ENCODE measurements around the gene AFMID.

GRCh38 chr17:78253946-78254672, 66.9 kb downstream of the AFMID start:
- TF ChIP-seq, protein P1, sequence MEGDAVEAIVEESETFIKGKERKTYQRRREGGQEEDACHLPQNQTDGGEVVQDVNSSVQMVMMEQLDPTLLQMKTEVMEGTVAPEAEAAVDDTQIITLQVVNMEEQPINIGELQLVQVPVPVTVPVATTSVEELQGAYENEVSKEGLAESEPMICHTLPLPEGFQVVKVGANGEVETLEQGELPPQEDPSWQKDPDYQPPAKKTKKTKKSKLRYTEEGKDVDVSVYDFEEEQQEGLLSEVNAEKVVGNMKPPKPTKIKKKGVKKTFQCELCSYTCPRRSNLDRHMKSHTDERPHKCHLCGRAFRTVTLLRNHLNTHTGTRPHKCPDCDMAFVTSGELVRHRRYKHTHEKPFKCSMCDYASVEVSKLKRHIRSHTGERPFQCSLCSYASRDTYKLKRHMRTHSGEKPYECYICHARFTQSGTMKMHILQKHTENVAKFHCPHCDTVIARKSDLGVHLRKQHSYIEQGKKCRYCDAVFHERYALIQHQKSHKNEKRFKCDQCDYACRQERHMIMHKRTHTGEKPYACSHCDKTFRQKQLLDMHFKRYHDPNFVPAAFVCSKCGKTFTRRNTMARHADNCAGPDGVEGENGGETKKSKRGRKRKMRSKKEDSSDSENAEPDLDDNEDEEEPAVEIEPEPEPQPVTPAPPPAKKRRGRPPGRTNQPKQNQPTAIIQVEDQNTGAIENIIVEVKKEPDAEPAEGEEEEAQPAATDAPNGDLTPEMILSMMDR (IDR thresholded peaks at IDR 0.05) = no peak
- TF ChIP-seq POLR2AphosphoS5 (IDR thresholded peaks at IDR 0.05) (peak; percentile 49 to 79 (median 70)), EP300 (IDR thresholded peaks at IDR 0.05; ENCODE audit: low read depth) (no peak)
